Brain microvascular endothelial cell (primary cell): ENCODE results near the gene PAN3.

Experiments used
- DNase-seq: peaks from one replicate; pipeline ENCODE4 v3.0.0-alpha.2; 2020
- H3K27ac ChIP-seq: fragments of 250-450 bp; sonication (Bioruptor Pico); 2 replicates; pipeline ENCODE4 v1.5.1; 2020; ENCODE audit warnings: mild to moderate bottlenecking, moderate library complexity
- H3K27me3 ChIP-seq: fragments of 250-450 bp; sonication (Bioruptor Pico); replicated peaks from 2 replicates; pipeline ENCODE4 v1.5.1; 2020; ENCODE audit warnings: mild to moderate bottlenecking
- H3K36me3 ChIP-seq: fragments of 250-450 bp; sonication (Bioruptor Pico); replicated peaks from 2 replicates; pipeline ENCODE4 v1.5.1; 2020; ENCODE audit warnings: mild to moderate bottlenecking
- H3K4me3 ChIP-seq: 2 replicates; pipeline ENCODE4 v1.5.1; 2011; ENCODE audit warnings: low read depth, mild to moderate bottlenecking, control low read depth, low read length, moderate library complexity
- CTCF ChIP-seq: IDR thresholded peaks from 2 replicates; pipeline ENCODE4 v1.5.1; 2011; ENCODE audit warnings: low read depth, mild to moderate bottlenecking, moderate library complexity, low read length, control low read depth, inconsistent platforms; ENCODE audit errors: missing control alignments
- in situ Hi-C: cut with HindIII; loops from 2 replicates; pipeline ENCODE4 v1.10.0; 2017; ENCODE audit warnings: low sequenced_read_pairs, low pct_ligation_motif_present

PAN3 gene

GRCh38 chr13:28336193-28336657 is 197.9 kb downstream of the PAN3 start:
- Histone ChIP-seq H3K27me3 (no peaks in the 10 kb centered on the region), H3K27ac (no peak overlapping the region), H3K36me3 (no peaks in the 10 kb centered on the region), H3K4me3 (no peak overlapping the region)
- DNase-seq: no peak
- no peak for TF ChIP-seq CTCF
- in situ Hi-C loops: no loop called here

- in situ Hi-C loops: no loop called here
- peak; percentile 87 for DNase-seq
- H3K36me3 ChIP-seq: no peaks in the 10 kb centered on the region
- H3K27ac ChIP-seq: peak overlapping the region; percentile 84
- no peak for TF ChIP-seq CTCF
- H3K4me3 ChIP-seq: no peak overlapping the region
- H3K27me3 ChIP-seq: no peaks in the 10 kb centered on the region
Observed at GRCh38 chr13:28337166-28338005, 199.0 kb downstream of the PAN3 start.

GRCh38 chr13:28338006-28338574 is 199.7 kb downstream of the PAN3 start:
- no peak for DNase-seq
- peak overlapping the region; percentile 84 for H3K27ac ChIP-seq
- no peak for TF ChIP-seq CTCF
- in situ Hi-C loops: no loop called here
- H3K36me3 ChIP-seq: no peaks in the 10 kb centered on the region
- no peak overlapping the region for H3K4me3 ChIP-seq
- H3K27me3 ChIP-seq: no peaks in the 10 kb centered on the region

- in situ Hi-C loops: no loop called here
- Histone ChIP-seq H3K4me3 (no peak overlapping the region), H3K27ac (peak overlapping the region; percentile 84), H3K36me3 (no peaks in the 10 kb centered on the region), H3K27me3 (no peaks in the 10 kb centered on the region)
- no peak for DNase-seq
- no peak for TF ChIP-seq CTCF
Observed at GRCh38 chr13:28338742-28339141, 200.4 kb downstream of the PAN3 start.

GRCh38 chr13:28339419-28339818 is 201.1 kb downstream of the PAN3 start:
- in situ Hi-C loops: no loop called here
- no peaks in the 10 kb centered on the region for H3K36me3 ChIP-seq
- peak overlapping the region; percentile 84 for H3K27ac ChIP-seq
- no peak for TF ChIP-seq CTCF
- no peaks in the 10 kb centered on the region for H3K27me3 ChIP-seq
- H3K4me3 ChIP-seq: no peak overlapping the region
- peak; percentile 46 for DNase-seq
